B cell (primary cell): ENCODE results near the gene LRRC7. TPM values are rescaled to one million over a fixed set of nuclear protein-coding genes. Genes with fewer than 3 reads are reported as not detected.

Experiments used
- ATAC-seq: fragments of 200-7000 bp; cut with Tn5 transposase; one replicate; pipeline ENCODE4 v1.10.0; 2021; ENCODE audit warnings: low read depth, mild to moderate bottlenecking, moderate number of reproducible peaks, moderate library complexity
- CTCF ChIA-PET: fragments of 350-600 bp; sonication (Branson Sonifier 250); formaldehyde crosslinking; loops from one replicate; lab custom pipeline; 2021; ENCODE audit warnings: antibody characterized with exemption, inconsistent platforms; lab: Charles Lee
- POLR2A ChIA-PET: fragments of 350-600 bp; sonication (Branson Sonifier 250); formaldehyde crosslinking; loops from one replicate; lab custom pipeline; 2021; ENCODE audit warnings: antibody characterized with exemption; lab: Charles Lee
- DNase-seq: peaks from one replicate; pipeline ENCODE4 v3.0.0; 2013
- H2AFZ ChIP-seq: 2 replicates; pipeline ENCODE4 v1.6.1; 2012; ENCODE audit warnings: mild to moderate bottlenecking, low read depth, low read length; ENCODE audit not compliant: insufficient read depth, poor library complexity, severe bottlenecking
- H3K27ac ChIP-seq, 2 donors: 1 replicate in 1 of 2; 2 replicates in 1 of 2; pipeline ENCODE4 v1.5.1; 2012 to 2013; ENCODE audit warnings: low read length in 2 of 2, mild to moderate bottlenecking in 2 of 2, moderate library complexity in 1 of 2
- H3K27me3 ChIP-seq, 4 experiments: fragments of 200-600 bp in 1 of 4; sonication (generic) in 1 of 4; replicated peaks in 1 of 4; 1 replicate in 2 of 4; 2 replicates in 2 of 4; pipeline versions ENCODE4 v1.6.1 to v1.7.0; 2013 to 2016; ENCODE audit warnings: low read length in 3 of 4, mild to moderate bottlenecking in 2 of 4, mixed read lengths in 1 of 4, moderate library complexity in 1 of 4; ENCODE audit not compliant: insufficient read depth in 4 of 4, control insufficient read depth in 3 of 4; ENCODE audit errors: control extremely low read depth in 1 of 4
- H3K36me3 ChIP-seq, 2 experiments: replicated peaks in 1 of 2; 1 replicate in 1 of 2; 2 replicates in 1 of 2; pipeline versions ENCODE4 v1.6.1 to v1.7.1; 2013; ENCODE audit warnings: low read length in 1 of 2; ENCODE audit not compliant: insufficient read depth in 2 of 2, control insufficient read depth in 1 of 2; ENCODE audit errors: control extremely low read depth in 1 of 2, extremely low read depth in 1 of 2
- H3K4me1 ChIP-seq, 2 donors: fragments of 200-600 bp in 1 of 2; sonication (generic) in 1 of 2; 1 replicate in 1 of 2; 2 replicates in 1 of 2; pipeline versions ENCODE4 v1.5.1 to v1.6.1; 2013 to 2017; ENCODE audit warnings: low read length in 2 of 2; ENCODE audit not compliant: control insufficient read depth in 2 of 2, insufficient read depth in 2 of 2
- H3K4me2 ChIP-seq: replicated peaks from 2 replicates; pipeline ENCODE3; 2012; ENCODE audit warnings: mild to moderate bottlenecking, low read depth, low read length; ENCODE audit not compliant: poor library complexity, severe bottlenecking
- H3K4me3 ChIP-seq, 5 experiments: fragments of 200-600 bp in 1 of 5; sonication (generic) in 1 of 5; 1 replicate in 3 of 5; 2 replicates in 2 of 5; pipeline versions ENCODE4 v1.5.1 to v1.7.0; 2011 to 2016; ENCODE audit warnings: low read length in 4 of 5, mild to moderate bottlenecking in 4 of 5, low read depth in 2 of 5, control low read depth in 1 of 5, moderate library complexity in 1 of 5; ENCODE audit not compliant: insufficient read depth in 1 of 5; ENCODE audit errors: control extremely low read depth in 1 of 5, extremely low read depth in 1 of 5
- H3K79me2 ChIP-seq: fragments of 200-600 bp; sonication (generic); one replicate; pipeline ENCODE4 v1.6.0; 2016; ENCODE audit warnings: low read length; ENCODE audit not compliant: control insufficient read depth, insufficient read depth
- H3K9ac ChIP-seq: fragments of 200-600 bp; sonication (generic); 2 replicates; pipeline ENCODE4 v1.6.1; 2017; ENCODE audit warnings: mild to moderate bottlenecking, low read length, moderate library complexity
- H3K9me3 ChIP-seq, 3 donors: one replicate each; pipeline versions ENCODE4 v1.6.1 to v1.7.1; 2013; ENCODE audit warnings: low read length in 2 of 3; ENCODE audit not compliant: control insufficient read depth in 2 of 3, insufficient read depth in 1 of 3; ENCODE audit errors: control extremely low read depth in 1 of 3
- H4K20me1 ChIP-seq: 2 replicates; pipeline ENCODE4 v1.6.0; 2012; ENCODE audit warnings: mild to moderate bottlenecking, low read length; ENCODE audit not compliant: insufficient read depth, control insufficient read depth, poor library complexity, severe bottlenecking
- H3K27ac Mint-ChIP-seq: one replicate; pipeline ENCODE4 v1.8.0; 2021; ENCODE audit warnings: mixed read lengths
- H3K27me3 Mint-ChIP-seq: one replicate; pipeline ENCODE4 v1.8.0; 2021; ENCODE audit warnings: mixed read lengths
- H3K4me1 Mint-ChIP-seq: one replicate; pipeline ENCODE4 v1.8.0; 2021; ENCODE audit warnings: mixed read lengths
- H3K4me3 Mint-ChIP-seq: one replicate; pipeline ENCODE4 v1.8.0; 2021; ENCODE audit warnings: mixed read lengths
- H3K9me3 Mint-ChIP-seq: one replicate; pipeline ENCODE4 v1.8.0; 2022; ENCODE audit warnings: mixed read lengths; ENCODE audit not compliant: insufficient read depth
- EZH2 ChIP-seq: IDR thresholded peaks from 2 replicates; pipeline ENCODE4 v1.6.1; 2012; ENCODE audit warnings: borderline replicate concordance, low read depth, mild to moderate bottlenecking, moderate library complexity, low read length; ENCODE audit not compliant: insufficient read depth, poor library complexity, severe bottlenecking
- WGBS: methylation state at CpG from one replicate; pipeline ENCODE4 v1.1.5; 2013; ENCODE audit warnings: missing lambda C conversion rate; ENCODE audit not compliant: insufficient coverage; 5-methylcytosine and 5-hydroxymethylcytosine counted together
- intact Hi-C: fragments of 100-400 bp; cut with micrococcal nuclease; formaldehyde crosslinking; loops from one replicate; pipeline ENCODE4 v1.10.0; 2022
- polyA plus RNA-seq: library from polyadenylated mRNA; depleted of rRNA; stranded (reverse); fragments of >200 nt; gene quantifications from 2 replicates; pipeline ENCODE4 v1.2.3, GENCODE V29; 2012
- total RNA-seq, 2 donors: library from RNA; stranded (reverse); fragments of 120-200 nt in 1 of 2; gene quantifications; 1 replicate in 1 of 2; 2 replicates in 1 of 2; pipeline versions ENCODE4 v1.2.3 to v1.2.4, GENCODE V29; 2013 to 2022
- TF ChIP-seq, protein P1 (sequence below): fragments of 200-600 bp; IDR thresholded peaks from one replicate; pipeline ENCODE4 v1.8.0; 2022; ENCODE audit warnings: antibody characterized with exemption, mild to moderate bottlenecking

The LRRC7 gene
- total and polyA plus RNA-seq, 2 donors (not counting 1 experiment from before 2014, with no cell fraction given) = not detected

DNA sequence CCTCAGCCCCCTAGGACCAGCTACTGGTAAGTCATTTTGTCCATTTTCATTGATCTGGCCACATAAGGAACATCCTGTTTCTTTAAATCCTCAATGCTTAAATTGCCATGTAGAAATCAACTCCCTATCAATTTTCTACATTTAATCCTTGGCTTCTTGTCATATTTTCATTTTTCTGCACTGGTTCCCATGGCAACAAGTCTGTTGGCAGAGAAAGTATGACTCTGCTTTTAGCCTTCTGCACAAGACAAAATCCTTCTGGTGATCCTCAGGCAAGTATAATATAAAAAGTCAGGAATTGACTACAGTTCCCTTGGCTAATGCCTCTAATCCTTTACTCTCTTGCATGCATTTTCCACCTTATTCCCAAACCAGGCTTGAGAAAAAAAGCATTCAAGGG lies 572.6 kb downstream of the LRRC7 start:
- no peak overlapping the region for H3K4me3 ChIP-seq

DNA sequence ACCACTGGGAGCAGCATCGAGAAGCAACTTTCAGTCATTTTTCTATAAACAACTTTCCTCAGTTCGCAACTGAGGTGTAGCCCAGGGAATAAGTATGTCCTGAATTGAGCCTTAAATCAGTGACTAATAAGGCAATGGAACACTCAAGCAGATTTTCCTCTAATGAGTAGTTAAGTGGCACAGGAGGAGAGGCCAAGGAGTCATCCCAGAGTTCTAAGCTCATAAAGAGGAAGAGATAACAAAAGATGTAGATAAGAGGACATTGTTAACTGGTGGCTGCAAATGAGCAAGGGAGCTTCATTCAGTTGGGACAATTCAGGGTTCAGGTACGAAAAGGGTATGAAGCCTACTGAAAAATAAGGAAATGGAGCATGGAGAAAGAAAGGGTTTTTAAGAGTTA lies 573.2 kb downstream of the LRRC7 start:
- TF ChIP-seq, protein P1, sequence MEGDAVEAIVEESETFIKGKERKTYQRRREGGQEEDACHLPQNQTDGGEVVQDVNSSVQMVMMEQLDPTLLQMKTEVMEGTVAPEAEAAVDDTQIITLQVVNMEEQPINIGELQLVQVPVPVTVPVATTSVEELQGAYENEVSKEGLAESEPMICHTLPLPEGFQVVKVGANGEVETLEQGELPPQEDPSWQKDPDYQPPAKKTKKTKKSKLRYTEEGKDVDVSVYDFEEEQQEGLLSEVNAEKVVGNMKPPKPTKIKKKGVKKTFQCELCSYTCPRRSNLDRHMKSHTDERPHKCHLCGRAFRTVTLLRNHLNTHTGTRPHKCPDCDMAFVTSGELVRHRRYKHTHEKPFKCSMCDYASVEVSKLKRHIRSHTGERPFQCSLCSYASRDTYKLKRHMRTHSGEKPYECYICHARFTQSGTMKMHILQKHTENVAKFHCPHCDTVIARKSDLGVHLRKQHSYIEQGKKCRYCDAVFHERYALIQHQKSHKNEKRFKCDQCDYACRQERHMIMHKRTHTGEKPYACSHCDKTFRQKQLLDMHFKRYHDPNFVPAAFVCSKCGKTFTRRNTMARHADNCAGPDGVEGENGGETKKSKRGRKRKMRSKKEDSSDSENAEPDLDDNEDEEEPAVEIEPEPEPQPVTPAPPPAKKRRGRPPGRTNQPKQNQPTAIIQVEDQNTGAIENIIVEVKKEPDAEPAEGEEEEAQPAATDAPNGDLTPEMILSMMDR = no peak
- no peak for TF ChIP-seq EZH2
- no peaks in the 10 kb centered on the region for H4K20me1 ChIP-seq
- no peak overlapping the region for H3K27ac ChIP-seq
- DNase-seq = no peak
- no peak overlapping the region for H2AFZ ChIP-seq
- no peak overlapping the region for H3K4me2 ChIP-seq
- no peak overlapping the region for H3K4me3 Mint-ChIP-seq
- no peak overlapping the region for H3K4me3 ChIP-seq
- H3K27me3 Mint-ChIP-seq = no peaks in the 10 kb centered on the region
- H3K36me3 ChIP-seq = peaks cover 0 to 2% of the 10 kb centered on the region in 2 experiments
- CTCF ChIA-PET = interaction anchor here (2.9 kb wide), 1 partner anchor 7 kb away, joined by 14 read pairs; no protein-coding TSS in a partner anchor
- no peak overlapping the region for H3K9ac ChIP-seq
- H3K79me2 ChIP-seq = no peaks in the 10 kb centered on the region
- no peaks in the 10 kb centered on the region for H3K4me1 Mint-ChIP-seq
- no peaks in the 10 kb centered on the region for H3K27me3 ChIP-seq
- POLR2A ChIA-PET = no interaction called here
- H3K9me3 ChIP-seq = no peaks in the 10 kb centered on the region
- no peak overlapping the region for H3K27ac Mint-ChIP-seq
- no peaks in the 10 kb centered on the region for H3K9me3 Mint-ChIP-seq
- H3K4me1 ChIP-seq = no peaks in the 10 kb centered on the region
- ATAC-seq = no peak
- WGBS = no CpG with 5 or more reads among the region's 3 CpGs
- intact Hi-C loops = no loop called here

More for the DNA sequence above, 572.6 kb downstream of the LRRC7 start:
- Histone ChIP-seq H3K27me3 (no peaks in the 10 kb centered on the region), H3K9me3 (no peaks in the 10 kb centered on the region), H3K4me2 (no peak overlapping the region), H2AFZ (no peak overlapping the region), H3K9ac (no peak overlapping the region), H4K20me1 (no peaks in the 10 kb centered on the region), H3K79me2 (no peaks in the 10 kb centered on the region), H3K36me3 (peaks cover 0 to 2% of the 10 kb centered on the region in 2 experiments), H3K27ac (no peak overlapping the region), H3K4me1 (no peaks in the 10 kb centered on the region)
- ChIA-PET CTCF (no interaction called here), POLR2A (no interaction called here)
- TF ChIP-seq EZH2 = no peak
- TF ChIP-seq, protein P1 = no peak
- H3K27me3 Mint-ChIP-seq = no peaks in the 10 kb centered on the region
- intact Hi-C loops = no loop called here
- no peak overlapping the region for H3K27ac Mint-ChIP-seq
- no peak for ATAC-seq
- no peak overlapping the region for H3K4me3 Mint-ChIP-seq
- DNase-seq = no peak
- no peaks in the 10 kb centered on the region for H3K4me1 Mint-ChIP-seq
- no peaks in the 10 kb centered on the region for H3K9me3 Mint-ChIP-seq
